Measurements from ENCODE around the gene WFDC2. TPM values are rescaled to one million over a fixed set of nuclear protein-coding genes. Genes with fewer than 3 reads are reported as not detected.

The WFDC2 gene
- total and polyA plus RNA-seq, 2 of the 13 experiments (the other 11 are each of a cell fraction or from before 2014, with no cell fraction given), result 0.33 TPM; not detected in 1

- no peak for ATAC-seq
- no peak overlapping the region for H2AFZ ChIP-seq (ENCODE audit: low read length)
- no peak overlapping the region for H3K4me2 ChIP-seq (ENCODE audit: low read depth, low read length)
- H3K4me1 ChIP-seq (ENCODE audit: insufficient read depth, low read length), result 0 out of 2 replicates have a peak, but pooled peaks cover 5% of the 10 kb centered on the region
- ChIA-PET POLR2A (no interaction called here), CTCF (ENCODE audit: low intra/inter-chr PET ratio, low total read pairs) (no interaction called here)
- 2% methylated on average over 3 of the region's 3 CpGs for WGBS (ENCODE audit: low lambda C conversion rate)
- no peak overlapping the region for H3K9ac ChIP-seq (ENCODE audit: insufficient read depth, low read depth, low read length)
- no peaks in the 10 kb centered on the region for H4K20me1 ChIP-seq (ENCODE audit: insufficient read depth, low read length)
- no peak for DNase-seq (ENCODE audit: low spot score)
- H3K36me3 ChIP-seq (replicated peaks in 1 of 2; ENCODE audit: control insufficient read depth in 1 of 2, insufficient read depth in 2 of 2, low read length in 2 of 2), result no peaks in the 10 kb centered on the region
- H3K79me2 ChIP-seq (ENCODE audit: insufficient read depth, low read length), result no peaks in the 10 kb centered on the region
- TF ChIP-seq NFE2 (CRISPR knock-in tag; IDR thresholded peaks at IDR 0.05), result no peak
- no peaks in the 10 kb centered on the region for H3K9me3 ChIP-seq (ENCODE audit: low read length)
- H3K4me3 ChIP-seq (replicated peaks in 1 of 3; ENCODE audit: insufficient read depth in 1 of 3, low read depth in 2 of 3, low read length in 3 of 3), result no peak overlapping the region
- in situ Hi-C loops (cut with HindIII; ENCODE audit: extremely low pct_ligation_motif_present, low pct_unique_long_range_greater_than_20kb), result no loop called here
- BruUV-seq (replicated peaks), result no TSS peak
- no peak for FAIRE-seq
- intact Hi-C loops (cut with micrococcal nuclease; ENCODE audit: unreplicated experiment), result no loop called here
- H3K27ac ChIP-seq (ENCODE audit: extremely low read length, insufficient read depth, low read length), result no peak overlapping the region
- H3K27me3 ChIP-seq (ENCODE audit: control insufficient read depth in 1 of 2, insufficient read depth in 2 of 2, low read length in 2 of 2), result peaks cover 2 to 3% of the 10 kb centered on the region in 2 experiments; a peak in 4 of 5 replicates
Measured at GRCh38 chr20:45496166-45496565, 26.6 kb downstream of the WFDC2 start.

DNA sequence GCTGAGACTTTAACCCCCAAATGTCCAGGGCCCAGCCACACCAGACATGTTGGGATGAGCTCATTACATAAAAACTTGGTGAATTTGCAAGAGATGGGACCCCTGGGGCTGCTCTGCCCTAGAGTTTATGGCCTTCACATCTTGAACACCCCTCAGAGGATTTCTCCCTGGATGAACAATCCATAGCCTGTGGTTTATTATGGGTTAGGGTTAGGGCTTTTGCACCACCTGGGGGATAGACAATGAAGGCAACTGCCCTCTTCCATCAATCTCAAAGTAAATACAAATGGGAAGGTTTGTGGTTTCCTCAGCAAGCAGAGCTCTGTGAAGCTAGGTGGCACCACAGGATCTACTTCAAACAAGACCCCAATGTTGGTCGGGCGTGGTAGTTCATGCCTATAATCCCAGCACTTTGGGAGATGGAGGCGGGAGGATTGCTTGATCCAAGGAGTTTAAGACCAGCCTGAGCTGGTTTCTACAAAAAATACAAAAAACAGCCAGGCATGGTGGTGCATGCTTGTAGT, 28.5 kb downstream of the WFDC2 start:
- Histone ChIP-seq H3K27ac (ENCODE audit: extremely low read length, insufficient read depth, low read length) (no peak overlapping the region), H3K79me2 (ENCODE audit: insufficient read depth, low read length) (no peaks in the 10 kb centered on the region), H3K36me3 (replicated peaks in 1 of 2; ENCODE audit: control insufficient read depth in 1 of 2, insufficient read depth in 2 of 2, low read length in 2 of 2) (no peaks in the 10 kb centered on the region), H2AFZ (ENCODE audit: low read length) (no peak overlapping the region), H3K4me1 (ENCODE audit: insufficient read depth, low read length) (0 out of 2 replicates have a peak, but pooled peaks cover 5% of the 10 kb centered on the region), H3K9ac (ENCODE audit: insufficient read depth, low read depth, low read length) (no peak overlapping the region), H3K27me3 (ENCODE audit: control insufficient read depth in 1 of 2, insufficient read depth in 2 of 2, low read length in 2 of 2) (peaks cover 3 to 8% of the 10 kb centered on the region in 2 experiments; a peak in 4 of 5 replicates), H3K4me3 (replicated peaks in 1 of 3; ENCODE audit: insufficient read depth in 1 of 3, low read depth in 2 of 3, low read length in 3 of 3) (no peak overlapping the region), H3K4me2 (ENCODE audit: low read depth, low read length) (no peak overlapping the region), H4K20me1 (ENCODE audit: insufficient read depth, low read length) (no peaks in the 10 kb centered on the region), H3K9me3 (ENCODE audit: low read length) (no peaks in the 10 kb centered on the region)
- FAIRE-seq (no peak), ATAC-seq (no peak), DNase-seq (ENCODE audit: low spot score) (no peak)
- TF ChIP-seq RFXANK (CRISPR knock-in tag; IDR thresholded peaks at IDR 0.05) (no peak), THYN1 (CRISPR knock-in tag; IDR thresholded peaks at IDR 0.05; ENCODE audit: borderline replicate concordance, low read depth) (no peak), KMT2B (CRISPR knock-in tag; IDR thresholded peaks at IDR 0.05) (no peak), THAP8 (CRISPR knock-in tag; IDR thresholded peaks at IDR 0.05; ENCODE audit: borderline replicate concordance) (no peak), EED (CRISPR knock-in tag; IDR thresholded peaks at IDR 0.05) (no peak), SALL2 (CRISPR knock-in tag; IDR thresholded peaks at IDR 0.05) (no peak), SNRNP70 (IDR thresholded peaks at IDR 0.05; ENCODE audit: low read depth, low read length) (no peak)
- whole genome bisulfite sequencing (ENCODE audit: low lambda C conversion rate), result 10% methylated on average over 3 of the region's 3 CpGs
- in situ Hi-C loops (cut with HindIII; ENCODE audit: extremely low pct_ligation_motif_present, low pct_unique_long_range_greater_than_20kb) (no loop called here), intact Hi-C loops (cut with micrococcal nuclease; ENCODE audit: unreplicated experiment) (no loop called here)
- POLR2A ChIA-PET, result no interaction called here
- BruUV-seq (replicated peaks), result no TSS peak
- CTCF ChIA-PET (ENCODE audit: low intra/inter-chr PET ratio, low total read pairs), result no interaction called here

Measured in HepG2 (cell line).